GM18951 (cell line): ENCODE data around the gene UBE2E2.

Source experiments
- POLR2A ChIP-seq: IDR thresholded peaks from 4 replicates; pipeline ENCODE4 v1.6.1; 2011; ENCODE audit warnings: mild to moderate bottlenecking; ENCODE audit not compliant: insufficient read length, insufficient read depth; ENCODE audit errors: extremely low read depth
- in situ Hi-C: fragments of 300-500 bp; cut with MboI; formaldehyde crosslinking; loops from one replicate; pipeline ENCODE4 v1.12.0; 2022; ENCODE audit warnings: low sequenced_read_pairs, mixed read lengths, inconsistent platforms; ENCODE audit not compliant: unreplicated experiment

The UBE2E2 gene

DNA sequence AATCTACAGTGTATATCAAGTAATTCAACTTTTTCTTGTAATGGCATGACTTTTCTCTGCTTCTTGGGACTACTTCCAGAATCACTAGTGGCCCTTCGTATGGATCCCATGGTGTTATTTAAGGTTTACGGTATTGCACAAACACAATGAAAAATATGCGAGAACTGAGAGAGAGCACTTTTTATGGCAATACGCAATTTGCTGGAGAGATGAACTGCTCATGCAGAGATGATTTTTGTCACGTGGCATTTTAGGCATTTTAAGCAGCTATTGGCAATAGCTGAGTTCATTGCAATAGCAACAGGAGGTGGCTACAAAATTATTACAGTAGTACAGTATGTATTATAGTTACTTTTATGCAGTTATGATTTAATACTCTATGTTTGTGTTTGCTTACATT, 294.0 kb downstream of the UBE2E2 start:
- in situ Hi-C loops: no loop called here
- no peak for TF ChIP-seq POLR2A

DNA sequence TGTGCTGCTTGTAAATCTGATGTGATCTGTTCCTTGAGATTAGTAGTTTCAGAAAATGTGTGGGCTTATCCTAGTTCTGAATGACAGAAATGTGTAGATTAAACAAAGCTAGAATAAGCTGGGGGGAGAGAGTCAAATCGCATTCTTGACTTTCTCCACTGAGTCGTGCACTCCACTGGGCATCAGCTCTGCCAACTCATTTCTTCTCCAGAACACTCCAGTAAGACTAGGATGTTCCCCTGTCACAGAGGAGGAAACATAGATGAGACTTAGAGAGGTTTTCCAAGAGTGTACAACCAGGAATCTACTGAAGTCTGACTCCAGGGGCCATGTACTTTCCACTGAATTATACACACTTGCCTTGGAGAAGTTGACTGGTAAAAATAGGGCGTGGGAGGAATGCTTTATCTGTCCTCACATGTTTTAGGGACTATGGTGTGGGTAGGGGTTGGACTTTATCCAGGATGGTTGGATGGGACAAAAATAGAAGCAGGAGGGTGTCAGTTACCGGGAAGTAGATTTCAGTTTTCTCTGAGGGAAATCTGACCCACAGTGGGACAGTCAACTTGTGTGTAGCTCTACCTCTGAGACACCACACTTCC, 298.2 kb downstream of the UBE2E2 start:
- in situ Hi-C loops: no loop called here
- TF ChIP-seq POLR2A: no peak

DNA sequence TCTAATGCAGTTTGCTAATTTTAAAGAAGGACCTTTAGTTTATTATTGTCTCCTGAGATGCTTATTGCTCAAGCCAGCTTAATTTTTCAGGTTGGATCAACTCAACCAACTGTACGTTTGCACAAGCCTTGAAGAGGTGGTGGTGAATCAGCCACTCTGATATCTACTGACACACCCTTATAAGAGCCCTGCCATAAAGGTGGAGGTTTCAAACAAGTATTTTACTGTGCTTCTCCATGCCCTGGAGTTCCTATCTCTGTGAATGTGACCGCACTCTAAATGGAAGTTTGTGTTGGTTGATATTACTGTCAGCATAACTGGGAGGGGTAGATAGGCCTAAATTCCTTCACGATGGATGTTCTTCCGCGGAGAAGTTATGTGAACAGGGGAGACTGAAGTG, 305.3 kb downstream of the UBE2E2 start:
- no peak for TF ChIP-seq POLR2A
- in situ Hi-C loops: no loop called here

DNA sequence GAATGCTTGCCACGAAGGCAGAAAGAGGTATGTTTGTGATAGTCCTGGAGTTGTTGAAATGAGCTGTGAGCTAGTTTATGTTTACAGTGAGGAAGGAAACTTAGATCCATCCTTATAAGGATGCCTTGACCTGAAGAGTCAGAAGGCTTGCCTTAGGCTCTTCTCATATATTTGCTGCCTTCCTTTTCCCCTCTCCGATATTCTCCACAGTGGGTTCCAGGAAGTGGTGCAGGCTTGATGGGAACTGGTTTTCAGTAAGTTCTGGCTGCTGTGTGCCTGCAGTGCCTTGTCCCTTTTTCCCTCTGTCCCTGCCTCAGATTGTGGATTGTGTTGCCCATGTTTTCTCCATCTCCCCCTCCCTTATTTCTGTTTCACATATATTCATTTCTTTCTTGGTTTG, 315.3 kb downstream of the UBE2E2 start:
- in situ Hi-C loops: no loop called here
- TF ChIP-seq POLR2A: no peak

DNA sequence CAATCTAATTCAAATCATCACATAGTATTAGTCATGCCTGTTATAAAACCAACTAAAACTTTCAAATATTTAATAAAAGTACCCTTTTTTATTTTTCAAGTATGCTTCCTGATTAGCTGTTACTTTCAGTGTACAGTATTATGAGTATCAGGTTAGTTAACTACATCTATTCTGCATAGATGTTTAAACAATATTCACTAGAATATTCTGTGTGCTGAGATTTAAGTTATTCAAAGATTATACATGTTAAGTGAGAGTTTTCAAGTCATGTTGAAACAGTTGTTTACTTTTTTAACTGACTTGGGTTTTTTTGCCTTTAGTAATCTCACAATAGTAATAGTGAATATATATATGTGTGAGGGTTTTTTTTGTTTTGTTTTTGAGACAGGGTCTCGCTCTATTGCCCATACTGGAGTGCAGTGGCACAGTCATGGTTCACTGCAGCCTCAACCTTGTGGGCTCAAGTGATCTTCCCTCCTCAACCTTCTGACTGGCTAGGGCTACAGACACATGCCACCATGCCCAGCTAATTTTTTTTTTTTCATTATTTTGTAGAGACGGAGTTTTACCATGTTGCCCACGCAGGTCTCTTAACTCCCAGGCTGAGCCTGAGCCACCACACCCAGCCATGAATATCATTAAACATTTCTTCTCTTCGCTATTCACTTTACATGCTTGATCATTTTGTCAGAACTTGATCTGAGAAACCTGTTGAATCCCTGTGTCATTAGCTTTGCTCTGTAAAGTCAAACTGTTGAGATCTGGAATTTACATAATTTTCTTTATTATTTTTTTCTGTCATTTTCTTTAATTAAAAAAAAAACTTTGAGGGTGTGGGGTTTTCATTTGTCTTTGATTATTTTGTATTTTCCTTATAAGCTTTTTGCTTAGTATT, 316.4 kb downstream of the UBE2E2 start:
- TF ChIP-seq POLR2A: no peak
- in situ Hi-C loops: no loop called here

DNA sequence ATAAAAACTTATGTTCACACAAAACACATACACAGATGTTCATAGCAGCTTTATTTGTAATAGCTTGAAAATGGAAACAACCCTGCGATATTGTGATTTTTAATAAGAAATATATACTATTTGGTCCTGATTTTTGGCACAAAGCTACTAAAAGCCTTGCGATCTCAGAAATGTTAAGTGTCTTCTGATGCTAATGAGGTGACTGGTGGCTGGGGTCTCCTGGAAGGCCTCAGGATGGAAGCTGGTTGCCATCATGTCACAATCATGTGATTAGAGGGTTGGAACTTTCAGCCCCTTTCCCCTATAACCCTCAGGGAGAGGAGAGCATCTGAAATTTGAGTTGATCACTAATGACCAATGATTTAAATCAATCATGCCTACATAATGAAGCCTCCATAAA, 324.2 kb downstream of the UBE2E2 start:
- in situ Hi-C loops: no loop called here
- TF ChIP-seq POLR2A: no peak

DNA sequence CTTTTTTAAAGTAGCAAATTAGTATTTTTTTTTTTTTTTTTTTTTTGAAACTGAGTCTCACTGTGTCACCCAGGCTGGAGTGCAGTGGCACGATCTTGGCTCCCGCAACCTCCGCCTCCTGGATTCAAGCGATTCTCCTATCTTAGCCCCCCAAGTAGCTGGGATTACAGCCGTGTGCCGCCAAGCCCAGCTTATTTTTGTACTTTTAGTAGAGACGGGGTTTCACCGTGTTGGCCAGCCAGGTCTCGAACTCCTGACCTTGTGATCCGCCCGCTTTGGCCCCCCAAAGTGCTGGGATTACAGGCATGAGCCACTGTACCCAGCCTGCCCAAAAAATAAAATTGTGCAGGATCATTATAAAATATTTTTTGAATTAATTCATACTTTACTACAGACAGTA, 330.5 kb downstream of the UBE2E2 start:
- in situ Hi-C loops: no loop called here
- TF ChIP-seq POLR2A: no peak

DNA sequence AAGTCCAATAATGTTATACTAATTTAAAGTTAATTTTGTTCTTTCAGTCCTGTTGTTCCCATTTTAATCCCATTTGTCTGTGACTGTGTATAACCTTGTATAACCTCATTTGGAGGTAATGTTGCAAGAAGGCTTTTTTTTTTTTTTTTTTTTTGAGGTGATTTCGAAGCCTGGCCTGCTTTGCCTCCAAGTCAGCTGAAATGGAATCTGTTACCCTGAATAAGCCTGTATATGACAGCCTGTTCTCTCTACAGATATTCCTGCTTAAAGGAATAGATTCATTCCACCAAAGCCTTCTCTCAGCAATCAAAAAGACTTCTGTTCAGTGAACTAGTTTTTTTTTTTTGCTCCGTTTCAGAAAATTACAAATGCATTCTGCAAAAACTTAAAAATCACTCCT, 330.9 kb downstream of the UBE2E2 start:
- in situ Hi-C loops: no loop called here
- no peak for TF ChIP-seq POLR2A

DNA sequence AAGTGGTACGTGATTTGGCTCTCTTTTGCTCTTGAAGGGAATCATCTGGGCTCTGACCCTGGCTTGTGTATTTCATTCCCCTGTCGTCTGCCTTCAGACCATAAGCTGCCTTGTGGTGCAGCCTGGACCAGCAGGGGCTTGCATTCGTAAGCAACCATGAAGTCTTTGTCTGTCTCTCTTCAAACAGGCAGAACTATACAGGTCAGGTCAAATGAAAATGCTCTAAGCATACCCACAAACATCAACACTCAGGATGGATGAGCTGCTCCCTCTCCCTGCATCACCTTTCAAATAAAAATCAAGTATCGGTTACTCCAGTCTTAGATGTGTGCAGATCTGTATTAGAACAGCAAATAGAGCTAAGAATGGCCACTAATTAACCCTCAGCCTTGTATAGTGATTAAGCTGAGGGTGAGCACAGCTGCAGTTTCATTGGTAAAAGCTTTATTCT, 334.0 kb downstream of the UBE2E2 start:
- in situ Hi-C loops: no loop called here
- TF ChIP-seq POLR2A: no peak

DNA sequence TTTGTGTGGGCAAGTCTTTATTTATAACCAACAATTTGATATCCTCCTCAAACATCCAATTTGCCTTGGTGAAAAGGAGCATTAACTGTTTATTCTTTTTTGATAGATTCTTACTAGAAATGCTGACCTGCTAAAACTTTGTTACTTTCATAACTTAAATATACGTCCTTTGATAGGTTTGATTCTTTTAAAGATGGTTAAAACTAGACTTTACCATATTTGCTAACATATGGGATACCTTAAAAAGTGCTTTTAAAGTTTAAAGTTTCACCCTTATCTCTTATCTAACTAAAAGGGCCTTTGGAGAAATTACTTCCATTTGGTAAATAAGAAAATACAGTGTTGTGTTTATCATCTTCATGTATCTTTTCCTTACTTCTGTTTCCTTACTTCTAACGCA, 336.1 kb downstream of the UBE2E2 start:
- no peak for TF ChIP-seq POLR2A
- in situ Hi-C loops: no loop called here

DNA sequence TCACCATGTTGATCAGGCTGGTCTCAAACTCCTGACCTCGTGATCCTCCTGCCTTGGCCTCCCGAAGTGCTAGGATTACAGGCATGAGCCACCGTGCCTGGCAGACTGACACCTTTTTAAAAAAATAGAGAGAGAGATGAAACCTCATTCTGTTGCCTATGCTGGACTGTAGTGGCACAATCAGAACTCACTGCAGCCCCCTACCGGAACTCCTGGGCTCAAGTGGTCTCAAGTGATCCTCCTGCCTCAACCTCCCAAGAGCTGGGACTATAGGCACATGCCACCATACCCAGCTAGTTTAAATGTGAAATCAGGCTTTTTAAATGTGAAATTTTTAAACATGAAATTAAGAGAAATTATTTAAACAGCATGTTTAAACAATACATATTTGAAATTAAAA, 337.5 kb downstream of the UBE2E2 start:
- in situ Hi-C loops: no loop called here
- TF ChIP-seq POLR2A: no peak

DNA sequence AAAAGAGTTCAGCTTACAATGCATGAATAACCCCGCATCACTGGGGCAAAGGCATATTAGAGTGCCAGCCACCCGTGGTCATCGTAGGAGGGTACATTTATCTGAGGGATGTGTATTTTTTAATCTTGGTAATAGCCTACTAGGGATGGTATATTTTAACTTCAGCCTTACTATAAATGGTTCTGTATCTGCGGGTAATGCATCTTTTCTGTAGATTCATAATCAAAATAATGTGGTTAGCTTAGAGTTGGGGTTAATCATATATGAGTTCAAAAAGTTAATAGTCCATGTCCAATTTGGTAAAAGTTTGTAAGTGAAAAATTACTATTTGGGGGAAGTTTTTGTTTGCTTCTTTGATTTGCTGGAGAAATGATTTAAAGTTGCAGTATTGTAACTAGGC, 339.0 kb downstream of the UBE2E2 start:
- TF ChIP-seq POLR2A: no peak
- in situ Hi-C loops: no loop called here

DNA sequence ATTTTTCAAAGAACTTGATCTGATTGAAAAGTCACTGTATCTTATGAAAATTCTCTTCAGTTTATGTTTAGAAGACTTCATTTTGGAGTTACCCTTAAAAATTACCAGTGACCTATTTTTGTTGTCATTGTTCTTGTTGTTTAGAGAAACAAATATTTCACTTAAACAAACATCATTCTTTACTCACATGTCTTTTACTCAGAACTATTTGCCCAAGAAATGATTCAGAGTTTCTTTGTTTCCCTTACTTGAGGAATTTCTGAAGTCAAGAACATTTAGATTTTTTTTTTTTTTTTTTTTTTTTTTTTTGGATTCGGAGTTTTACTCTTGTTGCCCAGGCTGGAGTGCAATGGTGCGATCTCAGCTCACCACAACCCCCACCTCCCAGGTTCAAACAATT, 343.1 kb downstream of the UBE2E2 start:
- in situ Hi-C loops: no loop called here

More for the DNA sequence above, 343.1 kb downstream of the UBE2E2 start:
- TF ChIP-seq POLR2A: no peak
